ENCODE results near the gene FBXO5.

- peak in 2 of 3 experiments; percentile 3 to 15 for TF ChIP-seq CTCF (optimal IDR thresholded peaks at IDR 0.05 in 1 of 3, IDR thresholded peaks at IDR 0.05 in 1 of 3, conservative IDR thresholded peaks at IDR 0.05 in 1 of 3; ENCODE audit: extremely low read depth in 1 of 3, insufficient read depth in 2 of 3, low read length in 3 of 3)
- no peak for TF ChIP-seq EZH2 (IDR thresholded peaks at IDR 0.05; ENCODE audit: low read length)
Measured at GRCh38 chr6:152954443-152954842, 28.4 kb downstream of the FBXO5 start.
